Globus pallidus (tissue), 1 donor: ENCODE results near the gene FCER1G.

Experiments used
- DNase-seq: peaks from one replicate; pipeline ENCODE4 v3.0.0-alpha.2; 2015; ENCODE audit warnings: low spot score

FCER1G gene

DNA sequence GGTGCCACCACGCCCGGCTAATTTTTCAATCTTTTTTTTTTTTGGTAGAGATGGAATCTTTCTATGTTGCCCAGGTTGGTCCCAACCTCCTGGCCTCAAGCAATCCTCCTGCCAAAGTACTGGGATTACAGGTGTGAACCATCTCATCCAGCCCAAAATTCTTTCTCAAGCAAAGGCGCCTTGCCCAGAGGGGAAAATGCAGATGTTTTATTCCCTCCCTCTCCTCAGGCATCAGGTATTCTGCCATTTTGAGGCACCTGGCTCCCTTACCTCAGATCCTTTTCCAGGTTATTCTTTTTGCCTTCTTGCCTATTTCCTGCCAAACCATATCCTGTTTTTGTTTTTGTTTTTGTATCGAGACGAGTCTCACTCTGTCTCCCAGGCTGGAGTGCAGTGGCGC, 26.7 kb upstream of the FCER1G start:
- DNase-seq, result no peak

DNA sequence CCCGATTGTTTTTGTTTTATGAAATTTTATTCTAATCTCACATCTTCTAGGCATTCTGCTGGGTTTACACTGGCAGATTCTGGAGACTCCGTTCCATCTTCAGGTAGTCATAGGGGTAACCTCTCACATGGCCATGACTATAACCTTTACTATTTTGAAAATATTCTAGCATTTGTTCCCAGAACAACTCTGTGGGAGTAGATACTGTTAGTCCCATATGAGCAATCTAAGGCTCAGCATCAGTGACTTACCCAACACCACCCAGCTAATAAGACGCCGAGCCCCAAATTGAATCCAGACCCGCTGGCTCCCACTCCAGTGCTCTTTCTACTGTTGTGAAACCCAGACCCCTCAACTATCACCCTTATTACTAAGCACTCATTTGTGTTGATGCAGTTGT, 26.1 kb upstream of the FCER1G start:
- DNase-seq, result no peak

DNA sequence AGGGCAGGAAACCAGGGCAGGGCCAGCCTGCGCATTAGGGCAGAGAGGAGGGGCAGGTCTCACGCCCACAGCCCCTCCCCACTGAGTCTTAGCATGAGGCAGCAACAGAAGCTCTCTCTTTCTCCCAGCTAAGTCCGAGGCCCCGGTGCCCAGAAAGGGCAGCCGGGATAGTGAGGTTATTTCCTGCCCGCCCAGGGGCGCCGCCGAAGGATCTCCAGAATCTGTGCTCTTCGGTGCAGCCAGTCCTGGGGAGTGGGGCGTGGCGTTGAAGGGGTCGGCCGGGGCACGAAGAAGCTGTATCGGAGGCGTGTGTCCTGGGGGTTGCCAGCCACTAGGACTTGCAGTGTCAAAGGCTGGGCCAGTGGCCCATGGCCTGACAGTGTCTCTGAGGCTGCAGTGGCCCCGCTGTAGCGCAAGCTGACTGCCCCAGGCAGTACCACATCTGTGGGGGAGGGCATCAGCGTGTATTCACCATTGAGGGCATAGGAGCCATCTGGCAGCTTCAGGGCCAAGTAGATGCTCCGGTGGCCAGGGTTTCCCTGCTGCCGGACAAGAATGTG, 24.1 kb upstream of the FCER1G start:
- DNase-seq, result no peak

DNA sequence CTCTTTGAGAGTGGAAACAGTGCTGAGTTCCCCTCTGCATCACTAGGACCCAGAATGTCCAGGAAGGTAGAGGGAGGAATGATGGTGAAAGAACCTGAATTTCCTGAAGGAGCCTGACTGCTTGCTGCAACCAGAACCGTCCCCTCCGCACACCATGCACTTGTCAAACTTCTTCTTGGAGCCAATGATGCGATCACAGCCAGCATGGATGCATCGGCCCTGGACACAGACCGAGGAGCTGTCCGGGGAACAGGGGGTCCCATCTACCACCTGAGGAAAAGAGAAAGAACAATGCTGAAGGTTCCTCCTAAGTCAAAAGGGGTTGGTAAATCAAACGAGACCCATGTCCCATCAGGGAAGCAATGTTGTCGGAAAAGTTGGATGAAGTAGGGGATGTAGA, 23.1 kb upstream of the FCER1G start:
- DNase-seq, result no peak

DNA sequence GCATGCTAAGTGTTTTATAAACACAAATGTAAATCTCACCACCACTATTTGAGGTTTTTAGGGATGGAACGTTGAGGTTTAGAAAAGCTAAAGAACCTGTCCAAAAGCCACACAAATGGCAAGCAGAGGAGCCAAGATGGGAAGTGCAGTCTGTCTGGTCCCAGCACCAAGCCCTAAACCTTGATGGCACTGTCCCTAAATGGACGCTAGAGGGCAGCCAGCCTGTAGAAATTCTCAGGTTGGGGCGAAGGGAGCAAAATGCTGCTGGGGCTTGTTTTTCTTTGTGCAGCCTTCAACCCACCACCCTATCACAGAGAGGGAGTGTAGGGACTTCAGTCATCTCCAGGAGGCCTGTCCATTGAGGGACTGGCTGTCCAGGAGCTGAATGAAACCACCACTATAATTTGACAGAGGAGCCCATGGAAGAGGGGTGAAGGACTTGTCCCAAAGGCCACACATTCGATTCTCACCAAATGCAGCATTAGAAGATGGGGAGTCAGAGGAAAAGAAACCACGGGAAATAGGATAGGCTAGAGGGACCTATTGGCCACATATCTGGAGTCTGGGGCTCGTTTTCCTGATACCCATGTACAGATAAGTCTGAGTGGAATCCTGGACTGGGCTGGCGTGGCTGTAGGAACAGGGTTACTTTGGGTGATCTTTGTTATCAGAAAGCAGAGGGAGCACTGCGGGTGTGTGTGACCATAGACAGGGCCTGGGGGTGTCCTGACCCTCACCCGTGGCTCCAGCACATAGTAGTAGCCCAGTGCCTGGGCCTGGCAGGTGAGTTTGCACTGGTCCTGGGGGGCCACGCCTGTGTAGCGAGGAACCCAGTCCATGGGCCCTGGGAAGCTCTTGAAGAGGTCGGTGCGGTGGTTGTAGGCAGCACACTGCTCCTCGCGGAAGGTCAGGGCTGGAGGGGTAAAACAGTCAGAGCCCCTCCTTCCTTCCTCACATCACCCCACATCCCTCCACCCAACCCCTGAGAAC, 22.3 kb upstream of the FCER1G start:
- peak; percentile 81 for DNase-seq

DNA sequence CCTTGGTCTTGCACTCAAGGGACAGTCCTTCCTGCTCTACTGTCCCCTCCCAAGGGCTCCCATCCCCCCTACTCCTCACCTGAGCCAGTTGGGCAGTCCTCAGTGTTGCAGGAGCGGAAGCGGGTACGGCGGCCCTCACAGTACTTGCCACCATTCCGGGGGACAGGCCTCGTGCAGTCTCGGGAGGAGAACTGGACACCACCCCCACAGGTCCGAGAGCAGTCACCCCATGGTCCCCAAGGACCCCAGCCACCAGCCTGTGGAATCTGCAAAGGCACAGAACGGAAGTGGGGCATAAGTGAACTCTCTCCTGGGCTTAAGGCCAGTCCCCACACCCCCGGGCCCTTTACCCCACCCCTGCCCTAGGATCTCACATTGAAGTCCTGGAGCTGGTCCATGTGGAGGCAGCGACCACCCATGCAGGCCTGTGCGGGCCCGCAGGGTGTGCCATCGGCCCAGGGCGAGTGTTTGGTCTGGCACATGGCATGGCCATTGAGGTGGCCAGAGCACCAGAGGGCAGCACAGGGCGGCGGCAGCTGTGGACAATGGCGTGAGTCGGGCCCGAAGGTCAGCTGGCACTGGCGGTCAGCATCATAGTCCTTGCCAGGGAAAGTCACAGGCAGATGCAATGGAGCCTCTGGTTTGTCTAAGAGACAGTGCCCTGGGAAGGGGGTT, 21.4 kb upstream of the FCER1G start:
- DNase-seq, result peak; percentile 91

DNA sequence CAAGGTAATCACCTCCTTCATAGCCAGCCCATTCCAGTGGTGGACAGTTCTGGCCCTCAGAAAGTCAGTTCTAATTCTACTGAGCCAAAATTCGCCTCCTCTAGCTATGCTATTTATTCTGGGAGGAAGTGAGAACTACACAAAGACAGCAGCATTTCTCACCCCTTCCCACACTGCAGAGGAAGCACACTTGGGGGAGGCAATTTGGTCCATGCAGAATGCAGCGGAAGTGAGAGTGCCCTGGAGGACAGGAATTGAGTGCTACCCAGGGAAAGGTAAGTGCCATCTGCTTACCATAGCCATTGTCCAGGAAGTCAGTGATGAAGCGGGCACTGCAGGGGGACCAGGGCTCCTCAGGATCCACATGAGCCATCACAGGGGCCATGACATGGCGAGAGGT, 19.9 kb upstream of the FCER1G start:
- no peak for DNase-seq

DNA sequence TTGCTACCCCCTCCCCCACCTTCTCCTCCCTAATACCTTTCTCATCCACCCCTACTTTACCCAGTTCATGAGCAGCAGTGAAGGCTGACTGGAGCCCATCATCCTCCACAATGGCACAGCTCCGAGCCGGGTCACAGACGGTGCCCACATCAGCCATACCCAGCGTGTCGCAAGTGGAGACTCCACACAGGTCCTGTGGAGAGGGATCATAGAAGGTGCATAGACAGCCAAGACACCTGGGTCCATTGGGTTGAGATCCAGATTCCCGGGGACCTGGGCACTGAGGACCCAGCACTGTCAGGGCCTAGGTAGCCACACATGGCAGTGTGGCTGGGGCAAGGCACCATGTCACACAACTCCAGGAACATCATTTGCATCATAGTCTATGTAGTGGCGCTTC, 19.0 kb upstream of the FCER1G start:
- no peak for DNase-seq

DNA sequence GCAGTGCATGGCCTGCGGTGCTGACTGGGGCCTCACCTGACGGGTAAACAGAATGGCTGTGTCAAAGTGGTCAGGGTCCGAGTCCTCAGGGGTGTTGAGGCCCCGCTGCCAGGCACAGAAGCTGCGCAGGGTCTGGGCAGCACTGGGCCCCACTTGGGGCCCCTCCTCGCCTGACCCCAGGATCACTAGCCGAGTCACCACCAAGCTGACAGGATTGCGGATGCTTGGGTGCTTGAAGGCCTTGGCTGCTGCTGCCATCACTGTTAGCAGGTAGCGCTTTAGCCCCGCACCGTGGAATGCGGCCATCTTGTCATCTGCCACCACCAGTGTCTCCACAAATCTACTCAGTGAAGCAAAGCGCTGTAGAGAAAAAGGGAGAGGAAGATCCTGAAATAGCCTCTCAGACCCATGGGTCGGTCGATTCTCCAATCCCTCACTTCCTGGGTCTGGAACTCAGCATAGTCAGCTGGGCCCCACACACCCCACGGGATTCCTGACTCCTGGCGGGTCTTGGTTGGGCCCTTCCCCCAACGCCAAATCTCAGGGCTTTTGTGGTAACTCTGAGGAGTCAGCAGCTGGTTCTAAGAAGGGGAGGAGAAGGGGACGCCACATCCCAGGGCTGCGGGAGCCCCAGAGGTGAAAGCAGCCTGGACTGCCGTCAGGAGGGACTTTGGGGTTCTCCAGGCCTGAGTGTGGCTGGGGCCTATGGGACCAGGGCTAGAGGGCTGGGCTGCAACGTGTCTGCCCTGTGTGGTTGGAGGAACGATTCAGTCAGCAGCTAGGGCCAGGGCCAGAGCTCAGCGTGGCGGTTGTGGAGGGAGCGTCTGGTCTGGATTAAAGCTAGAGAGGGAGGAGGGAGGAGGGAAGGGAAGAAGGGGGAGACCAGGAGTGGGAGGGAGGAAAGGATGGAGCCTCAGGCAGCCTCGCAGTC, 18.3 kb upstream of the FCER1G start:
- no peak for DNase-seq

DNA sequence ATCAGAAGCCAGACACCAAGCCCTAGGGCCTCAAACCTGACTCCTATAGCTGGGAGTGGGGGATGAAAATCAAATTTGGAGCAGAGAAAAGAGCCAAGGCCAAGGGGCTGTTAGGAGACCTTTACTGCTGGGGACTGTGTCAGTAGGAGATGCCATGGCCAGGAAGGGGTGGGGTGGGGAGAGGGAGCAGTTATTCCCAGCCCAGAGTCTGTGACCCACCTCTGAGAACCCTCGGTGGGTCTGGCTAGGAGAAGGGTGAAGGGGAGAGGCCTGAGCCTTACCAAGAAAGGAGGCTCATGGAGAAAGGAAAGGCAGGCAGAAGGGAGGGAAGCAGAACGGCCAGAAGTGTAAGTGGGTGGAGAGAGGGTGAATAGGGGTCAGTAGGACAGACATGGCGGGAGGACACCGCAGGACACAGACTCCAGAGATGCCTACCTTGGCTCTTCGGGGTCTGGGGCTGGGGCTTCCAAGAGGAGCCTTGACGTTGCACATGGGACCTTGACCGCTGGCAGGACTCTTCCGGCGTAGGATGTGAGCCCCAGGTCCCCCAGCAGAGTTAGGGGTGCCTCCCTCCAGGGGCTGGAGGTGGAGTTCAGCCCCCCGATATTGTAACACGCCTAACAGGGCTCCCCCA, 17.4 kb upstream of the FCER1G start:
- no peak for DNase-seq

DNA sequence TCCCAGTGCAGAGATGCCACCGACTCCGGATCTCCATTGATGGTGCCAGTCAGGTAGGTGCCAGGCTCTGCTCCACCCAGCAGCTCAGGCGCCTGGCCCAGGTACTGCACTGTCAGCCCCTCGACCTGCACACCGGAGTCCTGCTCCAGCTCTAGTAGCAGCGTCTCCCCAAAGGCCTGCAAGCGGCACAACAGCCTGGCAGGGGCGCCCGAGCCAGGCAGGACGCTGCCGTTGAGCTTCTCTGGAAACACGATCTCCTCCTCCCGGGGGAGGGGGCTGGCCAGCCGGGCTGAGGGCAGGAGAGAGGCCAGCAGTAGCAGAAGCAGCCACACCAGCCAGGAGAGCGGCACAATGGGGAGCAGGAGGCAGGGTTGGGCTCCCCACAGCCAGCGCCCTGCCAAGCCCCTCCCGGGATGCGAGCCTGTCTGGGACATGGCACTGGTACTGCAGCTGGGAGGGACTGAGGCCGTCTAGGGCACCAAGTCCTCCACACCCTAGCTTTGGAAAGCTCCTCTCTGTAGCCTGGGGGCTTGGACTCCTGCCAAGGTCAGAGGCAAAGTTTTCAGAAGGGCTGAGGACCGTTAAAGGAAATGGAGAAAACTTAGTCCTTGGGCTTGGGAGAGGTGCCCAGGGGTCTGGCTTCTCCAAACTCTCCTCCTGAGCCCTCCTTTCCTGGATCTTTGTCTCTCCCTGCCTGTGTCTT, 16.8 kb upstream of the FCER1G start:
- DNase-seq, result no peak

DNA sequence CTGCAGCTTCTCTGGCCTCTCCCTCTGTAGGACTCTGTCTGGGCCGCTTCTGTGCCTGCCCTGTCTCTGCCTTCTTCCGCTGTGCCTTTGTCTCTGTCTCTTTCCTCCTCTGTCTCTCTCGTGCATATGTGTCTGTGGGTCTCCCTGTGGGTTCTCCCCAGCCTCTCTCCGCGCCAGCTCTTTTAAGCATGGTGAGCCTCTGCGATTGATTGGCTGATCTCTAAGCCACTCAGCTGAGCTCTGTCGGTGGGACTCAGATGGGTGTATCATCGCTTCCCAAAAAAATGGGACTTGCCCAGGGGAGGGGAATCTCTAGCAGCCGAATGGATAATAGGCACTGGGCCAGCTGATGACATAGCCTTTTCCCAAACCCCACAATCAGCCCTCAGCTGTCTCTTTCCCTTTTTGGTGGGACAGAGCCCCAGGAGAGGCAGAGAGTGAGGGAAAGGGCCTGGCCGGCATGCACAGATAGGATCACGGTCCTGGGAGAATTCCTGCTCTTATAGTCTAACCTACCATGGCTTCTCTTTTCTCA, 16.1 kb upstream of the FCER1G start, which contains the start of gene ADAMTS4:
TSS of gene ADAMTS4 (minus strand) at position 158 of the 535 bp plus-strand sequence. CDS start 427 bp downstream, outside the sequence.
- DNase-seq, result peak; percentile 96

DNA sequence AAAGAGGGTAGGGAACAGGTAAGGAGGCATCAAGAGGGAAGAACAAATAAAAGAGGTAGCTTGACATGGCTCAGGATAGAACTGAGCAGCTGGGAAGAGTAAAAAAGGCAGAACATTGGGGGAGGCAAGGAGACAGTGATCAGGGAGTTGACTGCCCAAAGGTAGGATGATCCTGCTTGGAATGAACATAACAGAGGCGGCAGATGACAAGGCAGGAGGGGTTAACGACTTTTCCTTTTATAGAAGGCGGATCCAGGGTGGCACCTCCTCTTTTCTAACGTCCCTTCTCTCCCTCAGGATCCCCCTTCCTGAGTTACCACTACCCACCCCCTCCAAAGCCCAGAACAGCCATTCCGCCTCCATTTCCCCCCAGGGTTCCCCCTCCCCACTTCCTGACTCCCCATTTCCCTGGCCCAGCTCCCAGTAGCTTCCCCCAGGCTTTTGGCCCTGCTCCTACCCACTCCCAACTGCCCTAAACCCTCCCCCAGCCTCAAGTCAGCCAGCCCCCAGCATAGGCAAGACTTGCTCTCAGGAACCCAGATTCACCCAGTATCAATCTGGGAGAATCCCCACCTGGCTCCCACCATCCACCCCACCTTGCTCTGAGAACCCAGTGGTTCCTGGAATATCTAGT, 15.5 kb upstream of the FCER1G start:
- no peak for DNase-seq

DNA sequence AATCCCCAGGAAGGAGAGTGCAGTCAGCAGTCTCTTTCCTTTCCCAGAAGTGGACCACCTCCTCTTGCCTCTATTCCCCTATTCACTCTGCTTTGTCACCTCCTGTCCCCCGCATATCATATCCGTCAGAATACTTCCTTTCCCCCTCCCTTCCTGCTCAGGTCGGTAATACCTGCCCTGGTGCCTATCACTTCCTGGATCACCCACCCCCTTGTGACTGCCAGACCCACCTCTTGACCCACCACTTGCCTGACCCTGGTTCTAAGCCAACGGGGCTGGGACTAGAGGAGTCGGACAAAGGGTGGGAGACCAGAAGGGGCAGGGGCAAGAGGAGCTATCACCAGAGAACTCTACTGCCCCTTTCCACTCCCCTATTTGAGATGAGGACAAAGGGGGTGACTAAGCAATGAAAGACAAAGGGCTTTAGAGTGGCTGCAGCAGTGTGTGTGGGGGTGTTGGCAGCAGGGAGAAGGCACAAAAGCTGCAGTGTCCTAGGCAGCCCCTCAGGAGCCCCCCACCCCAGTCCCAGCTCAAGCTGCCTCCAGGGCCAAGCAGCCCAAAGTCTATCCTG, 14.6 kb upstream of the FCER1G start:
- DNase-seq, result peak; percentile 96

DNA sequence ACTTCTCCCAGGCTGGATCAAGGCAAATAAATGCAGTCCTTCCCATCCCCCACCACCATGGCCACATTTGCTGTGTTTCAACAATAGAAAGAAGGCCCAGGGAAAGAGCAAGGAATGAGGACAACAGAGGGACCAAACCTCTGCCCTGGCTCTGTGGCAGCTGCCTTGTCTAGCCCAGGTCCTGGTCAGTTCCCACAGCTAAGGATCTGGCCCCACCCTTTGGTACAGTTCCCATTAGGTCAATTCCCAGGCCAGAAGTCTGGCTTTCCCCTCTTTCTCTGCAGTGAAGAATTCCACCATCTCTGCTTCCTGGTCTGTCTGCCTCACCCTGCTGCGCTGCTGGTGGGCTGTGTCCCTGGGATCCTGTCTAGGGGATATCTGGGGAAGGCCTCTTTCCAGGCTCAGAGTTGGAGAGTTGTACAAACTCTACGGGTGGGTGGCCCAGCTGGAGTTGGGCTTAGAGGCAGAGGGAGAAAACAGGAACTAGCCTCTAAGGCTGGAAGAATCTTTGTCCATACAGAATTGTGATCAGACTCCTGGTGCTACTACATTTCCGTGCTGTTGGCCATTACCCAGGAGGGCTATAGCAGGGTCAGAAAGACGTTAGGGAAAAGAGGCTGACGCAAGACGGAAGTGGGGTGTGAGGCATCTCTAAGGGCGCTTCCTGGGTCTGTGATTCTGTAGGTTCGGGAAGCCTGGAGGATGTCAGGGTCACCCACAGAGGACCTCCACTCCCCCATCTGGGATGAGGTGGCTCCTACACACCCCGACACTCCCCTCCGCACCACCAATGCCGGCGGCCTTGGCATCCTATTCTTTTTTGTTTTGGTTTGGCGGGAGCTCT, 13.9 kb upstream of the FCER1G start:
- DNase-seq, result peak; percentile 74

DNA sequence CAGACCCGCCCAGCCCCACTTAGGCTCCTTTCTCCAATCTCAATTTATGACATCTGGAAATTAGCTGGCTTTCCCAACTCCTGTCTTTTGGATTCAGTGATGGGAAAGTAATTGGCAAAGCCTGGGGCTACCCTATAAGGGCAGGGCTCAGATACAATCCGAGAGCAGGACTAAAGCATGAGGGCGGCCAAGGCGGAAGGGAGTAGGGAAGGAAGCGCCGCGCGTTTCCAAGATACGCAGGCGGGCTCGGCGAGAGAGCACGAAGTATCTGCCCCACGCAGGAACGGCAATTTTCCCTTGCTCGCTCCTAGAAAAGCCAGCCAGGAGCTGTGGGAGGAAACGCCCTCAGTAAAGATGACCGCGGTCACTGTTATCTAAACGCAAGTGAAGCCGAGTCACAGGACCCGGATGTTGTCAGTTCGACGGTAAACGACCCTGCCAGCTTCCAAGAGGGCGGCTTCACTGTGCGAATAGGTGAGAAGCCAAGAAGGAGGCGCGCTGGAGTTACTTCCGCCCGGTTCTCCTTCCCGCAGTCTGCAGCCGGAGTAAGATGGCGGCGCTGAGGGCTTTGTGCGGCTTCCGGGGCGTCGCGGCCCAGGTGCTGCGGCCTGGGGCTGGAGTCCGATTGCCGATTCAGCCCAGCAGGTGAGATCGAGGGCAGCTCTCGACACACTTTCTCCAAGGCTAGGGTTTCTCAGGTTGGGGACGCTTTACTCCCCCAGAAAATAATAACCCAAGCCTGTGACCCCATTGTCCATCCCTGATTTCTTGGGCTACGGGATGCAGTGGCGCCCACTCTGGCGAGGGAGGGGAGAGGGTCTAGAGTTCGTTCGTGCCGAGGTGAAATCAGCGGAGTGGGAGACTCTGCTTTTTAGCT, 13.0 kb upstream of the FCER1G start, which contains the start of gene NDUFS2:
TSS of gene NDUFS2 (plus strand) at position 532 of the 877 bp plus-strand sequence. CDS start at position 551, 19 bp downstream.
- peak; percentile 99 for DNase-seq

DNA sequence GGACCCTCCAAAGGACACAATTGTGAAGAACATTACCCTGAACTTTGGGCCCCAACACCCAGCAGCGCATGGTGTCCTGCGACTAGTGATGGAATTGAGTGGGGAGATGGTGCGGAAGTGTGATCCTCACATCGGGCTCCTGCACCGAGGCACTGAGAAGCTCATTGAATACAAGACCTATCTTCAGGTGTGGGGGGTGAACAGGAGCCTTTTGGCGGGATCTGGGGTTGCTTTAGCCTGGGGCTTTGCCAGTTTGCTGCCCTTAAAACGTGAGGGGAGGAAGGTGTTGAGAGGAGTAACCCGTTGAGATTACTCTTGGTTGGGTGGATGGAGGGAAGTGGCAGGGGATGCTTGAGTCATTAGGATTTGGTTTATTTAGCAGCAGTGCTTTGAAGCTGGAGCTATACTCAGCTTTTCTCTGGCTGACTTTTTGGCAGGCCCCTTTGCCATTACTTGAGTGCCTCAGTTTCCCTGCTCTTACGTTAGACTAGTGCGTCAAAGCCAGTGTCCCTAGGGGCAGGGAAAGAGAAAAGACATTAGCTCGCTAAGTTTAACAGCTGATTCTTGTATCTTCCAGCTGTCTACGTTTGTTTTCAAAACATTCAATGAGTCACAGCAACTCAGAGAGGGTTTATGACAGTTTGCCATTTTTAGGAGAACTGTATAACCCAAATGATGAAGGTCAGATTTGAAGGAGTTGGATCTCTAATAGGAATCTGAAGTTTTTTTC, 8.5 kb upstream of the FCER1G start:
- no peak for DNase-seq
